GM23338 (cell line): ENCODE data around the gene C11orf98.
"Not testable (repeated sequence)": the region's sequence is repeated elsewhere in the genome, so short reads cannot be mapped to it uniquely, and the experiment has no call there.

Experiments used
- CREB1 ChIP-seq: fragments of 250-450 bp; sonication (Bioruptor Pico); IDR thresholded peaks from 2 replicates; pipeline ENCODE4 v1.5.0; 2020; ENCODE audit warnings: low read depth, mild to moderate bottlenecking, moderate library complexity
- CTCF ChIP-seq, 2 experiments: fragments of 200-600 bp in 1 of 2; sonication (generic) in 1 of 2; conservative IDR thresholded peaks; 2 replicates each; pipeline versions ENCODE4 v1.5.1 to v1.6.1; 2016 to 2017; ENCODE audit warnings: antibody characterized with exemption in 2 of 2, low read depth in 2 of 2, mild to moderate bottlenecking in 2 of 2, moderate library complexity in 1 of 2
- ETS1 ChIP-seq: IDR thresholded peaks from 2 replicates; pipeline ENCODE4 v1.6.1; 2016; ENCODE audit warnings: antibody characterized with exemption
- EZH2 ChIP-seq: fragments of 200-600 bp; sonication (generic); IDR thresholded peaks from one replicate; pipeline ENCODE4 v1.8.0; 2017; ENCODE audit warnings: antibody characterized with exemption, mild to moderate bottlenecking, low read depth; ENCODE audit not compliant: unreplicated experiment
- EZH2phosphoT487 ChIP-seq: fragments of 200-600 bp; sonication (generic); IDR thresholded peaks from one replicate; pipeline ENCODE4 v1.8.1; 2018; ENCODE audit warnings: antibody characterized with exemption; ENCODE audit not compliant: unreplicated experiment
- JUNB ChIP-seq: IDR thresholded peaks from one replicate; pipeline ENCODE4 v1.6.1; 2016; ENCODE audit warnings: antibody characterized with exemption; ENCODE audit not compliant: unreplicated experiment
- NANOG ChIP-seq: IDR thresholded peaks from 2 replicates; pipeline ENCODE4 v1.6.1; 2016; ENCODE audit warnings: antibody characterized with exemption, borderline replicate concordance
- POLR2AphosphoS5 ChIP-seq: IDR thresholded peaks from 2 replicates; pipeline ENCODE4 v1.6.1; 2016; ENCODE audit warnings: antibody characterized with exemption, low read depth
- REST ChIP-seq: IDR thresholded peaks from one replicate; pipeline ENCODE4 v1.6.1; 2018; ENCODE audit warnings: antibody characterized with exemption; ENCODE audit not compliant: unreplicated experiment
- STAT1 ChIP-seq: IDR thresholded peaks from one replicate; pipeline ENCODE4 v1.6.1; 2016; ENCODE audit warnings: antibody characterized with exemption; ENCODE audit not compliant: unreplicated experiment
- ZNF114 ChIP-seq: fragments of 250-450 bp; sonication (Bioruptor Pico); IDR thresholded peaks from 2 replicates; pipeline ENCODE4 v1.5.0; 2020; ENCODE audit warnings: mild to moderate bottlenecking, moderate library complexity
- ZNF331 ChIP-seq: fragments of 250-450 bp; sonication (Bioruptor Pico); IDR thresholded peaks from 2 replicates; pipeline ENCODE4 v1.5.0; 2020; ENCODE audit warnings: low read depth, mild to moderate bottlenecking, moderate library complexity
- ZNF462 ChIP-seq: fragments of 250-450 bp; sonication (Bioruptor Pico); IDR thresholded peaks from 2 replicates; pipeline ENCODE4 v1.5.0; 2020; ENCODE audit warnings: mild to moderate bottlenecking, moderate library complexity

- TF ChIP-seq POLR2AphosphoS5; CTCF (conservative IDR thresholded peaks at IDR 0.05; ENCODE audit: low read depth in 2 of 2); EZH2; CREB1 (CRISPR knock-in tag); REST; JUNB; EZH2phosphoT487; STAT1; ZNF462; ZNF114 (CRISPR knock-in tag); NANOG; ETS1; ZNF331 (CRISPR knock-in tag): not testable (repeated sequence)
These were observed 48.1 kb downstream of the C11orf98 start for GRCh38 chr11:62616957-62617356.
